CD4-positive, alpha-beta T cell (primary cell): ENCODE data around the gene STAG3. TPM values are rescaled to one million over a fixed set of nuclear protein-coding genes. Genes with fewer than 3 reads are reported as not detected.
"Not testable (repeated sequence)": the region's sequence is repeated elsewhere in the genome, so short reads cannot be mapped to it uniquely, and the experiment has no call there.

ENCODE experiments used
- ATAC-seq: fragments of 200-7000 bp; cut with Tn5 transposase; one replicate; pipeline ENCODE4 v1.10.0; 2022; ENCODE audit warnings: mild to moderate bottlenecking; ENCODE audit not compliant: poor library complexity
- CTCF ChIA-PET: fragments of 350-600 bp; sonication (Branson Sonifier 250); formaldehyde crosslinking; loops from one replicate; lab custom pipeline; 2021; ENCODE audit warnings: antibody characterized with exemption, inconsistent platforms; lab: Charles Lee
- POLR2A ChIA-PET: fragments of 350-600 bp; sonication (Branson Sonifier 250); formaldehyde crosslinking; loops from one replicate; lab custom pipeline; 2021; ENCODE audit warnings: antibody characterized with exemption, inconsistent platforms; lab: Charles Lee
- DNase-seq, 14 experiments: peaks; one replicate each; pipeline ENCODE4 v3.0.0-alpha.2; 2013 to 2020; ENCODE audit warnings: mixed read lengths in 2 of 14
- H3K27ac ChIP-seq, 2 donors: one replicate each; pipeline versions ENCODE4 v1.5.1 to v1.7.0; 2013; ENCODE audit warnings: low read length in 2 of 2, low read depth in 1 of 2, mild to moderate bottlenecking in 1 of 2
- H3K27me3 ChIP-seq, 2 experiments: 1 replicate in 1 of 2; 2 replicates in 1 of 2; pipeline versions ENCODE4 v1.6.1 to v1.7.0; 2013; ENCODE audit warnings: low read length in 2 of 2, control low read depth in 1 of 2, mild to moderate bottlenecking in 1 of 2, moderate library complexity in 1 of 2; ENCODE audit not compliant: insufficient read depth in 2 of 2, control insufficient read depth in 1 of 2
- H3K36me3 ChIP-seq: one replicate; pipeline ENCODE4 v1.6.1; 2013; ENCODE audit warnings: low read length, control low read depth; ENCODE audit not compliant: insufficient read depth
- H3K4me1 ChIP-seq: one replicate; pipeline ENCODE4 v1.6.1; 2013; ENCODE audit warnings: low read length, control low read depth; ENCODE audit not compliant: insufficient read depth
- H3K4me3 ChIP-seq: one replicate; pipeline ENCODE4 v1.5.1; 2013; ENCODE audit warnings: mild to moderate bottlenecking, low read length, moderate library complexity
- H3K9me3 ChIP-seq, 2 experiments: 1 replicate in 1 of 2; 2 replicates in 1 of 2; pipeline versions ENCODE4 v1.6.1 to v1.7.0; 2013; ENCODE audit warnings: low read length in 2 of 2, mild to moderate bottlenecking in 2 of 2, control low read depth in 1 of 2, moderate library complexity in 1 of 2; ENCODE audit not compliant: control insufficient read depth in 1 of 2, insufficient read depth in 1 of 2
- H3K27ac Mint-ChIP-seq: one replicate; pipeline ENCODE4 v1.8.0; 2020; ENCODE audit warnings: mixed read lengths
- H3K27me3 Mint-ChIP-seq: one replicate; pipeline ENCODE4 v1.8.0; 2021; ENCODE audit warnings: mixed read lengths
- H3K36me3 Mint-ChIP-seq: one replicate; pipeline ENCODE4 v1.8.0; 2021; ENCODE audit warnings: low read depth, mixed read lengths
- H3K4me1 Mint-ChIP-seq: one replicate; pipeline ENCODE4 v1.8.0; 2021; ENCODE audit warnings: low read depth, mixed read lengths
- H3K4me3 Mint-ChIP-seq: one replicate; pipeline ENCODE4 v1.8.0; 2020; ENCODE audit warnings: mild to moderate bottlenecking, mixed read lengths
- H3K9me3 Mint-ChIP-seq: one replicate; pipeline ENCODE4 v1.8.0; 2020; ENCODE audit warnings: mixed read lengths
- CTCF ChIP-seq: fragments of 200-600 bp; IDR thresholded peaks from one replicate; pipeline ENCODE4 v1.8.0; 2022; ENCODE audit warnings: antibody characterized with exemption, mild to moderate bottlenecking
- intact Hi-C, 2 experiments: fragments of 100-400 bp; cut with DNase I in 1 of 2; cut with micrococcal nuclease in 1 of 2; formaldehyde crosslinking; loops; one replicate each; pipeline versions ENCODE4 v1.15.1 to v1.9.0; 2023 to 2025; cut with DNase I, micrococcal nuclease
- total RNA-seq, 174 experiments: library from RNA in 2 of 174; stranded (reverse) in 2 of 174; gene quantifications; one replicate each; pipeline ENCODE4 v1.2.3 and lab custom pipeline; 2021 to 2026

The STAG3 gene
- total RNA-seq, 2 experiments from 2014 or later: 4.0 to 5.5 TPM

DNA sequence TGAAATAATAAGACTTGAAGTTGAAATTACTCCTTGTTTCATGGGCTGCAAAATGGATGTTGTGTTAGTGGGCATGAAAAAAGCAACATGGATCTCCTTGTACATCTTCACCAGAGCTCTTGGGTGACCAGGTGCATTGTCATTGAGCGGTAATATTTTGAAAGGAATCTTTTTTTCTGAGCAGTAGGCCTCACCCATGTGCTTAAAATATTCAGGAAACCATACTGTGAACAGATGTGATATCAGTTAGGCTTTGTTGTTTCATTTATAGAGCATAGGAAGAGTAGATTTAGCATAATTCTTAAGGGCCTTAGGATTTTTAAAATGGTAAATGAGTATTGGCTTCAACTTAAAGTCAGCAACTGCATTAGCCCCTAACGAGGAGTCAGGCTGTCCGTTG, 15.3 kb downstream of the STAG3 start:
- Histone ChIP-seq H3K27me3 (no peaks in the 10 kb centered on the region), H3K4me1 (peaks cover 2% of the 10 kb centered on the region), H3K9me3 (no peaks in the 10 kb centered on the region), H3K4me3 (no peak overlapping the region), H3K27ac (no peak overlapping the region), H3K36me3 (no peaks in the 10 kb centered on the region)
- ATAC-seq (no peak), DNase-seq (no peak)
- Mint-ChIP-seq H3K36me3 (no peaks in the 10 kb centered on the region), H3K9me3 (no peaks in the 10 kb centered on the region), H3K27ac (peak overlapping the region; percentile 68), H3K4me1 (peaks cover 48% of the 10 kb centered on the region), H3K27me3 (no peaks in the 10 kb centered on the region), H3K4me3 (peak overlapping the region; percentile 57)
- intact Hi-C loops: loop anchor here in 1 of 2 experiments (5.0 kb wide), 1 partner anchor 214 kb away; no protein-coding TSS in a partner anchor
- ChIA-PET POLR2A (interaction anchor here (0.6 kb wide), 1 partner anchor 87 kb away, joined by 4 read pairs; no protein-coding TSS in a partner anchor), CTCF (interaction anchor here (0.9 kb wide), 1 partner anchor 11 kb away, joined by 3 read pairs; no protein-coding TSS in a partner anchor)
- TF ChIP-seq CTCF: no peak

- DNase-seq (no peak), ATAC-seq (no peak)
- no peak overlapping the region for H3K27ac ChIP-seq
- TF ChIP-seq CTCF: no peak
- H3K4me1 ChIP-seq: peaks cover 2% of the 10 kb centered on the region
- Mint-ChIP-seq H3K9me3 (no peaks in the 10 kb centered on the region), H3K36me3 (no peaks in the 10 kb centered on the region), H3K4me3 (no peak overlapping the region), H3K4me1 (peaks cover 40% of the 10 kb centered on the region), H3K27ac (no peak overlapping the region), H3K27me3 (no peaks in the 10 kb centered on the region)
- H3K36me3 ChIP-seq: no peaks in the 10 kb centered on the region
- no peaks in the 10 kb centered on the region for H3K9me3 ChIP-seq
- ChIA-PET CTCF (interaction anchor here (1.2 kb wide), 1 partner anchor 13 kb away, joined by 3 read pairs; no protein-coding TSS in a partner anchor), POLR2A (no interaction called here)
- H3K27me3 ChIP-seq: no peaks in the 10 kb centered on the region
- no peak overlapping the region for H3K4me3 ChIP-seq
- intact Hi-C loops: loop anchor here in 1 of 2 experiments (2.0 kb wide), 1 partner anchor 16 kb away; no protein-coding TSS in a partner anchor
These were observed 17.5 kb downstream of the STAG3 start for GRCh38 chr7:100195222-100195621.

GRCh38 chr7:100195901-100196322, 18.2 kb downstream of the STAG3 start:
- not testable (repeated sequence) for H3K27ac Mint-ChIP-seq, H3K27ac ChIP-seq, H3K4me1 ChIP-seq, H3K27me3 Mint-ChIP-seq, H3K9me3 Mint-ChIP-seq, H3K9me3 ChIP-seq, H3K4me3 ChIP-seq, H3K4me3 Mint-ChIP-seq, H3K36me3 ChIP-seq, H3K36me3 Mint-ChIP-seq, ATAC-seq, DNase-seq, H3K27me3 ChIP-seq
- peaks cover 34% of the 10 kb centered on the region for H3K4me1 Mint-ChIP-seq
- CTCF ChIA-PET: interaction anchor here (1.2 kb wide), 1 partner anchor 13 kb away, joined by 3 read pairs; no protein-coding TSS in a partner anchor
- POLR2A ChIA-PET: interaction anchor here (0.6 kb wide), 1 partner anchor 750 kb away, joined by 3 read pairs; no protein-coding TSS in a partner anchor
- intact Hi-C loops: loop anchor here in 1 of 2 experiments (2.0 kb wide), 1 partner anchor 15 kb away; no protein-coding TSS in a partner anchor
